Activated T-cell treated with anti-CD3 and anti-CD28 coated beads, Interleukin-2, amount 50 U/mL, for 72 hours (primary cell): ENCODE measurements around the gene ABCD3. TPM values are rescaled to one million over a fixed set of nuclear protein-coding genes. Genes with fewer than 3 reads are reported as not detected.
A peak's percentile ranks its signal among the peaks of the same experiment; 100 is the strongest.
"Not testable (repeated sequence)": the region's sequence is repeated elsewhere in the genome, so short reads cannot be mapped to it uniquely, and the experiment has no call there.

Experiments
- ATAC-seq, 2 donors: fragments of 150-1000 bp; cut with Tn5 transposase; replicated peaks in 1 of 2; 2 replicates each; pipeline ENCODE4 v1.10.0; 2021; ENCODE audit warnings: moderate library complexity in 2 of 2, mild to moderate bottlenecking in 1 of 2
- DNase-seq, 2 donors: peaks; one replicate each; pipeline ENCODE4 v3.0.0; 2021 to 2022; ENCODE audit warnings: mixed read lengths in 1 of 2
- H3K27ac Mint-ChIP-seq: one replicate; pipeline ENCODE4 v1.8.0; 2022; ENCODE audit warnings: mild to moderate bottlenecking, moderate library complexity, mixed read lengths
- H3K27me3 Mint-ChIP-seq: one replicate; pipeline ENCODE4 v1.8.0; 2022; ENCODE audit warnings: low read depth, mixed read lengths
- H3K36me3 Mint-ChIP-seq, 2 donors: one replicate each; pipeline ENCODE4 v1.8.0; 2022; ENCODE audit warnings: mixed read lengths in 2 of 2, mild to moderate bottlenecking in 1 of 2; ENCODE audit not compliant: insufficient read depth in 2 of 2
- H3K4me1 Mint-ChIP-seq: one replicate; pipeline ENCODE4 v1.8.0; 2022; ENCODE audit warnings: low read depth, mixed read lengths
- H3K4me3 Mint-ChIP-seq, 2 donors: one replicate each; pipeline ENCODE4 v1.8.0; 2022; ENCODE audit warnings: mild to moderate bottlenecking in 2 of 2, mixed read lengths in 2 of 2, moderate library complexity in 2 of 2
- H3K9me3 Mint-ChIP-seq, 2 donors: one replicate each; pipeline ENCODE4 v1.8.0; 2022; ENCODE audit warnings: mixed read lengths in 2 of 2
- total RNA-seq, 2 donors: library from RNA; stranded (reverse); gene quantifications; one replicate each; pipeline ENCODE4 v1.2.3, GENCODE V29; 2022

The ABCD3 gene
- total RNA-seq, 2 donors from 2014 or later: 38.0 to 55.3 TPM

- H3K4me1 Mint-ChIP-seq: peaks cover 74% of the 10 kb centered on the region
- H3K27me3 Mint-ChIP-seq: no peaks in the 10 kb centered on the region
- no peaks in the 10 kb centered on the region for H3K9me3 Mint-ChIP-seq
- DNase-seq (no peak), ATAC-seq (no peak)
- H3K4me3 Mint-ChIP-seq: peak overlapping the region; percentile 38 to 62
- no peak overlapping the region for H3K27ac Mint-ChIP-seq
- peaks cover 0 to 2% of the 10 kb centered on the region in 2 donors for H3K36me3 Mint-ChIP-seq
Measured at GRCh38 chr1:94422115-94422820, 4.1 kb downstream of the ABCD3 start.

GRCh38 chr1:94425821-94426484 lies 7.8 kb downstream of the ABCD3 start:
- Mint-ChIP-seq H3K27ac (peak overlapping the region; percentile 31), H3K27me3 (no peaks in the 10 kb centered on the region), H3K9me3 (no peaks in the 10 kb centered on the region), H3K4me3 (peak overlapping the region; percentile 52 to 58), H3K4me1 (peaks cover 78% of the 10 kb centered on the region), H3K36me3 (peaks cover 0 to 9% of the 10 kb centered on the region in 2 donors)
- ATAC-seq: no peak
- no peak for DNase-seq

GRCh38 chr1:94426485-94426870 lies 8.3 kb downstream of the ABCD3 start:
- ATAC-seq, H3K27me3 Mint-ChIP-seq, DNase-seq, H3K27ac Mint-ChIP-seq, H3K36me3 Mint-ChIP-seq, H3K9me3 Mint-ChIP-seq: not testable (repeated sequence)
- H3K4me3 Mint-ChIP-seq: peak overlapping the region in 1 of 2 donors; percentile 52
- peaks cover 74% of the 10 kb centered on the region for H3K4me1 Mint-ChIP-seq

GRCh38 chr1:94428441-94428840 lies 10.3 kb downstream of the ABCD3 start:
- Mint-ChIP-seq H3K9me3 (no peaks in the 10 kb centered on the region), H3K27ac (no peak overlapping the region), H3K27me3 (no peaks in the 10 kb centered on the region), H3K4me1 (peaks cover 58% of the 10 kb centered on the region), H3K36me3 (peaks cover 0 to 11% of the 10 kb centered on the region in 2 donors), H3K4me3 (no peak overlapping the region)
- DNase-seq: no peak
- no peak for ATAC-seq

GRCh38 chr1:94428927-94429528 lies 10.8 kb downstream of the ABCD3 start:
- DNase-seq, ATAC-seq, H3K9me3 Mint-ChIP-seq, H3K27ac Mint-ChIP-seq, H3K4me3 Mint-ChIP-seq, H3K27me3 Mint-ChIP-seq: not testable (repeated sequence)
- H3K4me1 Mint-ChIP-seq: peaks cover 57% of the 10 kb centered on the region
- H3K36me3 Mint-ChIP-seq: peaks cover 0 to 14% of the 10 kb centered on the region in 2 donors

GRCh38 chr1:94430066-94430465 lies 11.9 kb downstream of the ABCD3 start:
- H3K9me3 Mint-ChIP-seq, ATAC-seq, DNase-seq, H3K27ac Mint-ChIP-seq, H3K27me3 Mint-ChIP-seq: not testable (repeated sequence)
- Mint-ChIP-seq H3K4me3 (peak overlapping the region in 1 of 2 donors; percentile 56), H3K36me3 (peaks cover 0 to 14% of the 10 kb centered on the region in 2 donors), H3K4me1 (peaks cover 58% of the 10 kb centered on the region)

GRCh38 chr1:94433866-94434265 lies 15.7 kb downstream of the ABCD3 start:
- Mint-ChIP-seq H3K27ac (no peak overlapping the region), H3K4me1 (peaks cover 41% of the 10 kb centered on the region), H3K4me3 (no peak overlapping the region), H3K36me3 (peaks cover 7 to 17% of the 10 kb centered on the region in 2 donors), H3K9me3 (peaks cover 2 to 4% of the 10 kb centered on the region in 2 donors), H3K27me3 (no peaks in the 10 kb centered on the region)
- DNase-seq: no peak
- ATAC-seq: no peak

GRCh38 chr1:94434365-94435045 lies 16.3 kb downstream of the ABCD3 start:
- peaks cover 41% of the 10 kb centered on the region for H3K4me1 Mint-ChIP-seq
- H3K4me3 Mint-ChIP-seq: no peak overlapping the region
- peaks cover 7 to 15% of the 10 kb centered on the region in 2 donors for H3K36me3 Mint-ChIP-seq
- H3K27me3 Mint-ChIP-seq: no peaks in the 10 kb centered on the region
- no peak for DNase-seq
- peaks cover 2 to 4% of the 10 kb centered on the region in 2 donors for H3K9me3 Mint-ChIP-seq
- no peak overlapping the region for H3K27ac Mint-ChIP-seq
- no peak for ATAC-seq

GRCh38 chr1:94438692-94439276 lies 20.6 kb downstream of the ABCD3 start:
- ATAC-seq: no peak
- DNase-seq: no peak
- H3K36me3 Mint-ChIP-seq: peaks cover 17 to 27% of the 10 kb centered on the region in 2 donors
- no peak overlapping the region for H3K4me3 Mint-ChIP-seq
- H3K4me1 Mint-ChIP-seq: peaks cover 47% of the 10 kb centered on the region
- no peaks in the 10 kb centered on the region for H3K27me3 Mint-ChIP-seq
- peaks cover 9% of the 10 kb centered on the region in 2 donors for H3K9me3 Mint-ChIP-seq
- no peak overlapping the region for H3K27ac Mint-ChIP-seq

- Mint-ChIP-seq H3K27me3 (no peaks in the 10 kb centered on the region), H3K27ac (no peak overlapping the region), H3K4me3 (no peak overlapping the region), H3K36me3 (peaks cover 19 to 34% of the 10 kb centered on the region in 2 donors), H3K4me1 (peaks cover 38% of the 10 kb centered on the region), H3K9me3 (peaks cover 10% of the 10 kb centered on the region in 2 donors)
- DNase-seq (no peak), ATAC-seq (no peak)
Measured at GRCh38 chr1:94440088-94440487, 21.9 kb downstream of the ABCD3 start.

- not testable (repeated sequence) for H3K27ac Mint-ChIP-seq, H3K27me3 Mint-ChIP-seq, H3K4me3 Mint-ChIP-seq, DNase-seq, ATAC-seq
- peaks cover 10 to 18% of the 10 kb centered on the region in 2 donors for H3K9me3 Mint-ChIP-seq
- peaks cover 19 to 48% of the 10 kb centered on the region in 2 donors for H3K36me3 Mint-ChIP-seq
- H3K4me1 Mint-ChIP-seq: peaks cover 37% of the 10 kb centered on the region
Measured at GRCh38 chr1:94443067-94443466, 24.9 kb downstream of the ABCD3 start.

- DNase-seq, ATAC-seq, H3K27me3 Mint-ChIP-seq, H3K27ac Mint-ChIP-seq, H3K4me3 Mint-ChIP-seq: not testable (repeated sequence)
- H3K9me3 Mint-ChIP-seq: peaks cover 21 to 23% of the 10 kb centered on the region in 2 donors
- H3K4me1 Mint-ChIP-seq: peaks cover 23% of the 10 kb centered on the region
- peaks cover 32 to 65% of the 10 kb centered on the region in 2 donors for H3K36me3 Mint-ChIP-seq
Measured at GRCh38 chr1:94444819-94445218, 26.6 kb downstream of the ABCD3 start.
